ENCODE data around the gene MFSD12.

GRCh38 chr19:3573858-3574637, 16.7 kb upstream of the MFSD12 start:
- TF ChIP-seq CTCF (conservative IDR thresholded peaks at IDR 0.05; ENCODE audit: low read depth, low read length) = no peak
- no peak for TF ChIP-seq EZH2 (IDR thresholded peaks at IDR 0.05; ENCODE audit: low read length, unreplicated experiment)
- TF ChIP-seq EZH2phosphoT487 (IDR thresholded peaks at IDR 0.05; ENCODE audit: borderline replicate concordance, low read length) = no peak

Measured in PC-3 (cell line).